Measurements from ENCODE around the gene LARGE1.
"Not testable (repeated sequence)": the region's sequence is repeated elsewhere in the genome, so short reads cannot be mapped to it uniquely, and the experiment has no call there.

The LARGE1 gene

GRCh38 chr22:33372875-33373274 lies 547.4 kb downstream of the LARGE1 start:
- Histone ChIP-seq H3K27me3 (ENCODE audit: insufficient read depth, low read length, poor library complexity, severe bottlenecking) (no peaks in the 10 kb centered on the region), H3K4me2 (ENCODE audit: low read depth, low read length, poor library complexity, severe bottlenecking) (no peak overlapping the region), H3K9me3 (ENCODE audit: insufficient read depth, low read depth, low read length) (no peaks in the 10 kb centered on the region), H3K9me2 (replicated peaks; ENCODE audit: low read depth, low read length) (no peaks in the 10 kb centered on the region), H2AFZ (ENCODE audit: low read length) (no peak overlapping the region), H3K4me1 (ENCODE audit: insufficient read depth, low read length, poor library complexity, severe bottlenecking) (no peaks in the 10 kb centered on the region), H3K9ac (ENCODE audit: low read depth, low read length, poor library complexity, severe bottlenecking) (no peak overlapping the region), H4K20me1 (ENCODE audit: insufficient read depth, low read length, poor library complexity, severe bottlenecking) (no peaks in the 10 kb centered on the region), H3K4me3 (ENCODE audit: low read length, poor library complexity, severe bottlenecking) (no peak overlapping the region), H3K79me2 (ENCODE audit: insufficient read depth, low read length) (no peaks in the 10 kb centered on the region), H3K36me3 (ENCODE audit: insufficient read depth, low read length) (no peaks in the 10 kb centered on the region), H3F3A (ENCODE audit: low read depth) (no peaks in the 10 kb centered on the region)
- TF ChIP-seq CTCF (conservative IDR thresholded peaks at IDR 0.05; ENCODE audit: low read length) (no peak), EZH2phosphoT487 (IDR thresholded peaks at IDR 0.05; ENCODE audit: borderline replicate concordance) (no peak)

DNA sequence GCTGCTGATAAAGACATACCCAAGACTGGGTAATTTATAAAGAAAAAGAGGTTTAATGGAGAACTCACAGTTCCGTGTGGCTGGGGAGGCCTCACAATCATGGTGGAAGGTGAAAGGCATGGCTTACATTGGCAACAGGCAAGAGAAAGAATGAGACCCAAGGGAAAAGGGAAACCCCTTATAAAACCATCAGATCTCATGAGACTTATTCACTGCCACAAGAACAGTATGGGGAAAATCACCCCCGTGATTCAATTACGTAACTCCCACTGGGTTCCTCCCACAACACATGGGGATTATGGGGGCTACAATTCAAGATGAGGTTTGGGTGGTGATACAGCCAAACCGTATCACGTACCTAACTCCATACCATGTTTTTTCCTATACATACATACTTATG lies 557.0 kb downstream of the LARGE1 start:
- not testable (repeated sequence) for H3K9ac ChIP-seq (ENCODE audit: low read depth, low read length, poor library complexity, severe bottlenecking); H4K20me1 ChIP-seq (ENCODE audit: insufficient read depth, low read length, poor library complexity, severe bottlenecking); H3K9me2 ChIP-seq (replicated peaks; ENCODE audit: low read depth, low read length); H3K4me3 ChIP-seq (ENCODE audit: low read length, poor library complexity, severe bottlenecking); H3K27me3 ChIP-seq (ENCODE audit: insufficient read depth, low read length, poor library complexity, severe bottlenecking); H3F3A ChIP-seq (ENCODE audit: low read depth); H2AFZ ChIP-seq (ENCODE audit: low read length); H3K79me2 ChIP-seq (ENCODE audit: insufficient read depth, low read length); H3K36me3 ChIP-seq (ENCODE audit: insufficient read depth, low read length); H3K9me3 ChIP-seq (ENCODE audit: insufficient read depth, low read depth, low read length); H3K4me2 ChIP-seq (ENCODE audit: low read depth, low read length, poor library complexity, severe bottlenecking); H3K4me1 ChIP-seq (ENCODE audit: insufficient read depth, low read length, poor library complexity, severe bottlenecking)

GRCh38 chr22:33362702-33363101 lies 557.6 kb downstream of the LARGE1 start:
- Histone ChIP-seq H3K4me1 (ENCODE audit: insufficient read depth, low read length, poor library complexity, severe bottlenecking) (no peaks in the 10 kb centered on the region), H2AFZ (ENCODE audit: low read length) (no peak overlapping the region), H4K20me1 (ENCODE audit: insufficient read depth, low read length, poor library complexity, severe bottlenecking) (no peaks in the 10 kb centered on the region), H3K9me3 (ENCODE audit: insufficient read depth, low read depth, low read length) (no peaks in the 10 kb centered on the region), H3F3A (ENCODE audit: low read depth) (no peaks in the 10 kb centered on the region), H3K4me3 (ENCODE audit: low read length, poor library complexity, severe bottlenecking) (no peak overlapping the region), H3K27me3 (ENCODE audit: insufficient read depth, low read length, poor library complexity, severe bottlenecking) (no peaks in the 10 kb centered on the region), H3K9me2 (replicated peaks; ENCODE audit: low read depth, low read length) (no peaks in the 10 kb centered on the region), H3K36me3 (ENCODE audit: insufficient read depth, low read length) (no peaks in the 10 kb centered on the region), H3K9ac (ENCODE audit: low read depth, low read length, poor library complexity, severe bottlenecking) (no peak overlapping the region), H3K79me2 (ENCODE audit: insufficient read depth, low read length) (no peaks in the 10 kb centered on the region), H3K4me2 (ENCODE audit: low read depth, low read length, poor library complexity, severe bottlenecking) (no peak overlapping the region)
- TF ChIP-seq EZH2phosphoT487 (IDR thresholded peaks at IDR 0.05; ENCODE audit: borderline replicate concordance) (no peak), CTCF (conservative IDR thresholded peaks at IDR 0.05; ENCODE audit: low read length) (no peak)

- H3K4me1 ChIP-seq (ENCODE audit: insufficient read depth, low read length, poor library complexity, severe bottlenecking) = no peaks in the 10 kb centered on the region
- H3K9ac ChIP-seq (ENCODE audit: low read depth, low read length, poor library complexity, severe bottlenecking) = no peak overlapping the region
- no peak overlapping the region for H2AFZ ChIP-seq (ENCODE audit: low read length)
- H4K20me1 ChIP-seq (ENCODE audit: insufficient read depth, low read length, poor library complexity, severe bottlenecking) = no peaks in the 10 kb centered on the region
- no peaks in the 10 kb centered on the region for H3K9me3 ChIP-seq (ENCODE audit: insufficient read depth, low read depth, low read length)
- no peaks in the 10 kb centered on the region for H3K9me2 ChIP-seq (replicated peaks; ENCODE audit: low read depth, low read length)
- no peaks in the 10 kb centered on the region for H3K27me3 ChIP-seq (ENCODE audit: insufficient read depth, low read length, poor library complexity, severe bottlenecking)
- H3F3A ChIP-seq (ENCODE audit: low read depth) = no peaks in the 10 kb centered on the region
- TF ChIP-seq CTCF (conservative IDR thresholded peaks at IDR 0.05; ENCODE audit: low read length) (no peak), EZH2phosphoT487 (IDR thresholded peaks at IDR 0.05; ENCODE audit: borderline replicate concordance) (no peak)
- no peak overlapping the region for H3K4me2 ChIP-seq (ENCODE audit: low read depth, low read length, poor library complexity, severe bottlenecking)
- H3K4me3 ChIP-seq (ENCODE audit: low read length, poor library complexity, severe bottlenecking) = no peak overlapping the region
- H3K36me3 ChIP-seq (ENCODE audit: insufficient read depth, low read length) = no peaks in the 10 kb centered on the region
- no peaks in the 10 kb centered on the region for H3K79me2 ChIP-seq (ENCODE audit: insufficient read depth, low read length)
These were observed 558.7 kb downstream of the LARGE1 start for GRCh38 chr22:33361581-33361980.
